T-helper 2 cell treated with Interferon-gamma antibody and Interleukin-4, amounts not matched to agents 100 ng/mL and 5 ng/mL, for 36 hours (primary cell): ENCODE data around the gene KMT5B. TPM values are rescaled to one million over a fixed set of nuclear protein-coding genes. Genes with fewer than 3 reads are reported as not detected.

Source experiments
- intact Hi-C: fragments of 100-400 bp; cut with micrococcal nuclease; formaldehyde crosslinking; loops from one replicate; pipeline ENCODE4 v1.15.1; 2023
- total RNA-seq: library from RNA; stranded (reverse); gene quantifications from 2 replicates; pipeline ENCODE4 v1.2.3, GENCODE V29; 2022

Gene KMT5B
- total RNA-seq, 1 donor from 2014 or later, result 26.1 TPM

- intact Hi-C loops, result loop anchor here (1.0 to 10.0 kb wide), 4 partner anchors 40 to 116 kb away; partner anchors contain the start of genes KMT5B, NDUFS8 and UNC93B1
Measured at GRCh38 chr11:68121067-68121899, 91.8 kb downstream of the KMT5B start, which contains the start of gene CHKA. CHKA (minus strand) TSS chr11:68121388; CDS start chr11:68121177, 211 bp downstream.

GRCh38 chr11:68120273-68121066, 92.6 kb downstream of the KMT5B start:
- intact Hi-C loops, result loop anchor here (1.0 to 10.0 kb wide), 4 partner anchors 41 to 116 kb away; partner anchors contain the start of genes KMT5B, NDUFS8 and UNC93B1

GRCh38 chr11:68118706-68119448, 94.2 kb downstream of the KMT5B start:
- intact Hi-C loops, result no loop called here

GRCh38 chr11:68117853-68118470, 95.1 kb downstream of the KMT5B start:
- intact Hi-C loops, result no loop called here

GRCh38 chr11:68116974-68117373, 96.1 kb downstream of the KMT5B start:
- intact Hi-C loops, result no loop called here

- intact Hi-C loops, result no loop called here
Measured at GRCh38 chr11:68116126-68116525, 97.0 kb downstream of the KMT5B start.

GRCh38 chr11:68115285-68115684, 97.8 kb downstream of the KMT5B start:
- intact Hi-C loops, result no loop called here

GRCh38 chr11:68113986-68114385, 99.1 kb downstream of the KMT5B start:
- intact Hi-C loops, result no loop called here

- intact Hi-C loops, result no loop called here
Measured at GRCh38 chr11:68107689-68108088, 105.4 kb downstream of the KMT5B start.

GRCh38 chr11:68106165-68106940, 106.7 kb downstream of the KMT5B start:
- intact Hi-C loops, result no loop called here

Other genes starting within 250 kb of the KMT5B start
- 14.7 and 15.8 TPM in 2 replicates for gene UNC93B1, start 209.2 kb downstream of the KMT5B start, total RNA-seq
- not detected in 2 replicates for gene ALDH3B1, start 203.0 kb downstream of the KMT5B start, total RNA-seq
- 123 TPM in 2 replicates for gene NDUFS8, start 182.6 kb downstream of the KMT5B start, total RNA-seq
- 230 and 235 TPM in 2 replicates for gene TCIRG1, start 174.3 kb downstream of the KMT5B start, total RNA-seq
- 10.7 and 12.7 TPM in 2 replicates for gene CHKA, start 91.9 kb downstream of the KMT5B start, total RNA-seq
- gene C11orf24, start 58.7 kb upstream of the KMT5B start, total RNA-seq, result 23.0 and 25.7 TPM in 2 replicates
- gene LRP5, start 99.3 kb upstream of the KMT5B start, total RNA-seq, result 11.1 and 12.5 TPM in 2 replicates
- 115 TPM in 2 replicates for gene PPP6R3, start 247.5 kb upstream of the KMT5B start, total RNA-seq